GM23338 (cell line): ENCODE results near the gene SLC38A8. TPM values are rescaled to one million over a fixed set of nuclear protein-coding genes. Genes with fewer than 3 reads are reported as not detected.

Experiments used
- ATAC-seq: fragments of 200-7000 bp; cut with Tn5 transposase; 3 replicates; pipeline ENCODE4 v1.9.1; 2020
- DNase-seq: peaks from one replicate; pipeline ENCODE4 v3.0.0-alpha.2; 2015; ENCODE audit warnings: low spot score
- H2AFZ ChIP-seq: fragments of 200-600 bp; sonication (generic); 2 replicates; pipeline ENCODE4 v1.8.0; 2016; ENCODE audit warnings: antibody characterized with exemption, mild to moderate bottlenecking, moderate library complexity
- H3F3A ChIP-seq: fragments of 200-600 bp; sonication (generic); replicated peaks from 2 replicates; pipeline ENCODE4 v1.8.0; 2017; ENCODE audit warnings: antibody characterized with exemption, mixed run types, low read depth
- H3K27ac ChIP-seq: fragments of 200-600 bp; sonication (generic); 2 replicates; pipeline ENCODE4 v1.6.1; 2016; ENCODE audit warnings: low read depth
- H3K27me3 ChIP-seq: fragments of 200-600 bp; sonication (generic); 2 replicates; pipeline ENCODE4 v1.8.0; 2016; ENCODE audit warnings: mild to moderate bottlenecking, mixed run types, moderate library complexity; ENCODE audit not compliant: insufficient read depth
- H3K36me3 ChIP-seq: fragments of 200-600 bp; sonication (generic); 2 replicates; pipeline ENCODE4 v1.8.0; 2016; ENCODE audit warnings: mild to moderate bottlenecking; ENCODE audit not compliant: insufficient read depth
- H3K4me1 ChIP-seq: fragments of 200-600 bp; sonication (generic); 2 replicates; pipeline ENCODE4 v1.8.0; 2016; ENCODE audit warnings: mild to moderate bottlenecking, moderate library complexity; ENCODE audit not compliant: insufficient read depth
- H3K4me2 ChIP-seq: fragments of 200-600 bp; sonication (generic); 2 replicates; pipeline ENCODE4 v1.7.1; 2017; ENCODE audit warnings: mixed run types
- H3K4me3 ChIP-seq: fragments of 200-600 bp; sonication (generic); 2 replicates; pipeline ENCODE4 v1.6.1; 2016; ENCODE audit warnings: mixed run types
- H3K79me2 ChIP-seq: fragments of 200-600 bp; sonication (generic); replicated peaks from 2 replicates; pipeline ENCODE4 v1.8.0; 2017; ENCODE audit warnings: mild to moderate bottlenecking; ENCODE audit not compliant: insufficient read depth
- H3K9me2 ChIP-seq: fragments of 200-600 bp; sonication (generic); 2 replicates; pipeline ENCODE4 v1.8.0; 2017; ENCODE audit not compliant: insufficient read depth
- H4K20me1 ChIP-seq: fragments of 200-600 bp; sonication (generic); replicated peaks from 2 replicates; pipeline ENCODE4 v1.8.0; 2017; ENCODE audit warnings: mild to moderate bottlenecking; ENCODE audit not compliant: insufficient read depth
- H3K27ac Mint-ChIP-seq: 2 replicates; pipeline ENCODE4 v1.8.0; 2020; ENCODE audit warnings: inconsistent platforms, mild to moderate bottlenecking, moderate library complexity, mixed read lengths
- H3K27me3 Mint-ChIP-seq: 3 replicates; pipeline ENCODE4 v1.8.0; 2022; ENCODE audit warnings: low read depth, mild to moderate bottlenecking, moderate library complexity, mixed read lengths, inconsistent platforms; ENCODE audit not compliant: insufficient read depth, poor library complexity
- H3K36me3 Mint-ChIP-seq: 3 replicates; pipeline ENCODE4 v1.8.0; 2021; ENCODE audit warnings: low read depth, mild to moderate bottlenecking, inconsistent platforms, moderate library complexity, mixed read lengths
- H3K4me1 Mint-ChIP-seq: 3 replicates; pipeline ENCODE4 v1.8.0; 2020; ENCODE audit warnings: mild to moderate bottlenecking, inconsistent platforms, mixed read lengths
- H3K4me3 Mint-ChIP-seq: 3 replicates; pipeline ENCODE4 v1.8.0; 2021; ENCODE audit warnings: moderate library complexity, mild to moderate bottlenecking, inconsistent platforms, mixed read lengths
- H3K9me3 Mint-ChIP-seq: 3 replicates; pipeline ENCODE4 v1.8.0; 2020; ENCODE audit warnings: moderate library complexity, mild to moderate bottlenecking, inconsistent platforms, mixed read lengths
- CREB1 ChIP-seq: fragments of 250-450 bp; sonication (Bioruptor Pico); IDR thresholded peaks from 2 replicates; pipeline ENCODE4 v1.5.0; 2020; ENCODE audit warnings: low read depth, mild to moderate bottlenecking, moderate library complexity
- CTCF ChIP-seq, 2 experiments: fragments of 200-600 bp in 1 of 2; sonication (generic) in 1 of 2; conservative IDR thresholded peaks; 2 replicates each; pipeline versions ENCODE4 v1.5.1 to v1.6.1; 2016 to 2017; ENCODE audit warnings: antibody characterized with exemption in 2 of 2, low read depth in 2 of 2, mild to moderate bottlenecking in 2 of 2, moderate library complexity in 1 of 2
- ETS1 ChIP-seq: IDR thresholded peaks from 2 replicates; pipeline ENCODE4 v1.6.1; 2016; ENCODE audit warnings: antibody characterized with exemption
- EZH2 ChIP-seq: fragments of 200-600 bp; sonication (generic); IDR thresholded peaks from one replicate; pipeline ENCODE4 v1.8.0; 2017; ENCODE audit warnings: antibody characterized with exemption, mild to moderate bottlenecking, low read depth; ENCODE audit not compliant: unreplicated experiment
- EZH2phosphoT487 ChIP-seq: fragments of 200-600 bp; sonication (generic); IDR thresholded peaks from one replicate; pipeline ENCODE4 v1.8.1; 2018; ENCODE audit warnings: antibody characterized with exemption; ENCODE audit not compliant: unreplicated experiment
- JUNB ChIP-seq: IDR thresholded peaks from one replicate; pipeline ENCODE4 v1.6.1; 2016; ENCODE audit warnings: antibody characterized with exemption; ENCODE audit not compliant: unreplicated experiment
- NANOG ChIP-seq: IDR thresholded peaks from 2 replicates; pipeline ENCODE4 v1.6.1; 2016; ENCODE audit warnings: antibody characterized with exemption, borderline replicate concordance
- POLR2AphosphoS5 ChIP-seq: IDR thresholded peaks from 2 replicates; pipeline ENCODE4 v1.6.1; 2016; ENCODE audit warnings: antibody characterized with exemption, low read depth
- REST ChIP-seq: IDR thresholded peaks from one replicate; pipeline ENCODE4 v1.6.1; 2018; ENCODE audit warnings: antibody characterized with exemption; ENCODE audit not compliant: unreplicated experiment
- STAT1 ChIP-seq: IDR thresholded peaks from one replicate; pipeline ENCODE4 v1.6.1; 2016; ENCODE audit warnings: antibody characterized with exemption; ENCODE audit not compliant: unreplicated experiment
- ZNF114 ChIP-seq: fragments of 250-450 bp; sonication (Bioruptor Pico); IDR thresholded peaks from 2 replicates; pipeline ENCODE4 v1.5.0; 2020; ENCODE audit warnings: mild to moderate bottlenecking, moderate library complexity
- ZNF331 ChIP-seq: fragments of 250-450 bp; sonication (Bioruptor Pico); IDR thresholded peaks from 2 replicates; pipeline ENCODE4 v1.5.0; 2020; ENCODE audit warnings: low read depth, mild to moderate bottlenecking, moderate library complexity
- ZNF462 ChIP-seq: fragments of 250-450 bp; sonication (Bioruptor Pico); IDR thresholded peaks from 2 replicates; pipeline ENCODE4 v1.5.0; 2020; ENCODE audit warnings: mild to moderate bottlenecking, moderate library complexity
- polyA plus RNA-seq: library from polyadenylated mRNA; unstranded; fragments of >200 nt; fragmentation: Nextera tagmentation; extraction: Ambion mirVana; gene quantifications from 2 replicates; pipeline ENCODE4 v1.2.1, GENCODE V29; 2016
- total RNA-seq: library from RNA; depleted of rRNA; stranded (reverse); fragments of >200 nt; shearing (Covaris generic); gene quantifications from 2 replicates; pipeline ENCODE4 v1.2.3, GENCODE V29; 2014

The SLC38A8 gene
- total and polyA plus RNA-seq, 2 experiments from 2014 or later: not detected

- H3K4me1 ChIP-seq: 0 out of 2 replicates have a peak, but pooled peaks cover 4% of the 10 kb centered on the region
- H2AFZ ChIP-seq: no peak overlapping the region
- H3K9me2 ChIP-seq: no peaks in the 10 kb centered on the region
- Mint-ChIP-seq H3K4me1 (peaks cover 9% of the 10 kb centered on the region; the same call in 1 of the 3 replicates), H3K36me3 (peaks cover 68% of the 10 kb centered on the region), H3K4me3 (no peak overlapping the region), H3K27me3 (peaks cover 7% of the 10 kb centered on the region), H3K27ac (no peak overlapping the region), H3K9me3 (no peaks in the 10 kb centered on the region)
- H3K36me3 ChIP-seq: peaks cover 6% of the 10 kb centered on the region; the same call in 1 of the 2 replicates
- no peak for TF ChIP-seq ZNF462 (CRISPR knock-in tag)
- no peak for TF ChIP-seq ZNF331 (CRISPR knock-in tag)
- no peak for TF ChIP-seq EZH2
- no peak for TF ChIP-seq NANOG
- no peak for TF ChIP-seq JUNB
- no peak for TF ChIP-seq STAT1
- no peak for TF ChIP-seq REST
- no peak for TF ChIP-seq ETS1
- no peak for TF ChIP-seq ZNF114 (CRISPR knock-in tag)
- no peak for TF ChIP-seq EZH2phosphoT487
- no peak for TF ChIP-seq CREB1 (CRISPR knock-in tag)
- no peak for TF ChIP-seq CTCF (conservative IDR thresholded peaks at IDR 0.05; ENCODE audit: low read depth in 2 of 2)
- TF ChIP-seq POLR2AphosphoS5: no peak
- H3K27me3 ChIP-seq: no peaks in the 10 kb centered on the region
- H3K4me3 ChIP-seq: no peak overlapping the region
- no peak overlapping the region for H3K27ac ChIP-seq
- no peak overlapping the region for H3K4me2 ChIP-seq
- 0 out of 2 replicates have a peak, but pooled peaks cover 3% of the 10 kb centered on the region for H3F3A ChIP-seq
- DNase-seq (no peak), ATAC-seq (no peak)
- peaks cover 8% of the 10 kb centered on the region for H4K20me1 ChIP-seq
- H3K79me2 ChIP-seq: no peaks in the 10 kb centered on the region
Measured at GRCh38 chr16:84058664-84059063, 16.1 kb upstream of the SLC38A8 start.
